HG03103 (cell line): ENCODE measurements around the gene C19orf85.
A peak's percentile ranks its signal among the peaks of the same experiment; 100 is the strongest.

Experiments used
- ATAC-seq: cut with Tn5 transposase; IDR thresholded peaks from one replicate; pipeline ENCODE4 v1.9.1; 2021; ENCODE audit warnings: low read depth; ENCODE audit not compliant: unreplicated experiment

Gene C19orf85

GRCh38 chr19:55479451-55480230, 15.1 kb upstream of the C19orf85 start:
- ATAC-seq, result no peak

GRCh38 chr19:55479045-55479444, 14.5 kb upstream of the C19orf85 start:
- no peak for ATAC-seq

- ATAC-seq, result no peak
These were observed 13.8 kb upstream of the C19orf85 start for GRCh38 chr19:55478364-55478763.

GRCh38 chr19:55477905-55478304, 13.4 kb upstream of the C19orf85 start:
- ATAC-seq, result no peak

GRCh38 chr19:55476100-55476775, 11.7 kb upstream of the C19orf85 start, which contains the start of gene ZNF628:
TSS of gene ZNF628 (plus strand) at chr19:55476617. CDS start at chr19:55479911, 3,294 bp downstream.
- peak; percentile 91 for ATAC-seq

- no peak for ATAC-seq
These were observed 10.0 kb upstream of the C19orf85 start for GRCh38 chr19:55474269-55475265.

- no peak for ATAC-seq
These were observed 8.9 kb upstream of the C19orf85 start for GRCh38 chr19:55473225-55474012.

- ATAC-seq, result no peak
These were observed 7.9 kb upstream of the C19orf85 start for GRCh38 chr19:55472463-55472862.

- no peak for ATAC-seq
These were observed 6.7 kb upstream of the C19orf85 start for GRCh38 chr19:55471266-55471665.

GRCh38 chr19:55468054-55468393, 3.5 kb upstream of the C19orf85 start:
- ATAC-seq, result no peak

GRCh38 chr19:55467236-55468053, 2.9 kb upstream of the C19orf85 start:
- no peak for ATAC-seq

GRCh38 chr19:55466241-55466614, 1.7 kb upstream of the C19orf85 start:
- ATAC-seq, result no peak

- ATAC-seq, result no peak
These were observed 1.1 kb upstream of the C19orf85 start for GRCh38 chr19:55465460-55466240.

- no peak for ATAC-seq
These were observed 401 bp downstream of the C19orf85 start for GRCh38 chr19:55464039-55464661.

GRCh38 chr19:55463583-55464031, 944 bp downstream of the C19orf85 start:
- ATAC-seq, result no peak

GRCh38 chr19:55462722-55463121, 1.8 kb downstream of the C19orf85 start:
- ATAC-seq, result no peak

- no peak for ATAC-seq
These were observed 2.5 kb downstream of the C19orf85 start for GRCh38 chr19:55461974-55462626.
